ENCODE data around the gene AKR1E2.

Gene AKR1E2

GRCh38 chr10:4847561-4848355 is 21.8 kb downstream of the AKR1E2 start:
- peak; percentile 76 for DNase-seq

GRCh38 chr10:4848356-4849041 is 22.5 kb downstream of the AKR1E2 start:
- DNase-seq, result peak; percentile 94

- no peak for DNase-seq
These were observed 23.0 kb downstream of the AKR1E2 start for GRCh38 chr10:4849042-4849402.

- DNase-seq, result peak; percentile 96
These were observed 23.7 kb downstream of the AKR1E2 start for GRCh38 chr10:4849555-4850242.

- no peak for DNase-seq
These were observed 24.4 kb downstream of the AKR1E2 start for GRCh38 chr10:4850397-4850796.

- no peak for DNase-seq
These were observed 25.2 kb downstream of the AKR1E2 start for GRCh38 chr10:4851176-4851575.

GRCh38 chr10:4851846-4852245 is 25.8 kb downstream of the AKR1E2 start:
- no peak for DNase-seq

- DNase-seq, result no peak
These were observed 40.1 kb downstream of the AKR1E2 start for GRCh38 chr10:4865945-4866661.

- no peak for DNase-seq
These were observed 41.1 kb downstream of the AKR1E2 start for GRCh38 chr10:4867109-4867519.

GRCh38 chr10:4867520-4868356 is 41.7 kb downstream of the AKR1E2 start:
- peak; percentile 90 for DNase-seq

- peak; percentile 18 for DNase-seq
These were observed 42.3 kb downstream of the AKR1E2 start for GRCh38 chr10:4868357-4868657.

- no peak for DNase-seq
These were observed 56.7 kb downstream of the AKR1E2 start for GRCh38 chr10:4882704-4883078.

- DNase-seq, result peak; percentile 30
These were observed 57.2 kb downstream of the AKR1E2 start for GRCh38 chr10:4883079-4883739.

GRCh38 chr10:4885162-4885561 is 59.2 kb downstream of the AKR1E2 start:
- DNase-seq, result no peak

- DNase-seq, result no peak
These were observed 61.5 kb downstream of the AKR1E2 start for GRCh38 chr10:4887501-4887900.

- DNase-seq, result no peak
These were observed 62.2 kb downstream of the AKR1E2 start for GRCh38 chr10:4888236-4888635.

GRCh38 chr10:4889959-4890358 is 64.0 kb downstream of the AKR1E2 start:
- no peak for DNase-seq

- DNase-seq, result no peak
These were observed 66.7 kb downstream of the AKR1E2 start for GRCh38 chr10:4892681-4893080.

GRCh38 chr10:4894335-4894734 is 68.3 kb downstream of the AKR1E2 start:
- DNase-seq, result no peak
